Fibroblast of skin of right quadriceps (primary cell): Measurements from ENCODE around the gene SHH.

ENCODE experiments used
- DNase-seq: peaks from one replicate; pipeline ENCODE4 v3.0.0-alpha.2; 2013

The SHH gene

GRCh38 chr7:155790666-155791065 lies 21.6 kb downstream of the SHH start:
- no peak for DNase-seq

- no peak for DNase-seq
Observed at GRCh38 chr7:155789001-155789725, 23.1 kb downstream of the SHH start.

- no peak for DNase-seq
Observed at GRCh38 chr7:155788616-155789000, 23.7 kb downstream of the SHH start.

GRCh38 chr7:155787171-155787851 lies 25.0 kb downstream of the SHH start:
- no peak for DNase-seq

GRCh38 chr7:155786491-155786890 lies 25.8 kb downstream of the SHH start:
- DNase-seq = no peak

GRCh38 chr7:155785536-155785935 lies 26.7 kb downstream of the SHH start:
- DNase-seq = no peak

- no peak for DNase-seq
Observed at GRCh38 chr7:155782466-155782865, 29.8 kb downstream of the SHH start.

GRCh38 chr7:155781433-155781832 lies 30.8 kb downstream of the SHH start:
- DNase-seq = no peak

- no peak for DNase-seq
Observed at GRCh38 chr7:155780884-155781283, 31.4 kb downstream of the SHH start.

GRCh38 chr7:155778349-155778748 lies 33.9 kb downstream of the SHH start:
- no peak for DNase-seq

GRCh38 chr7:155776606-155777005 lies 35.7 kb downstream of the SHH start:
- no peak for DNase-seq

- no peak for DNase-seq
Observed at GRCh38 chr7:155775691-155776090, 36.6 kb downstream of the SHH start.

GRCh38 chr7:155774947-155775346 lies 37.3 kb downstream of the SHH start:
- DNase-seq = no peak

GRCh38 chr7:155773531-155773930 lies 38.7 kb downstream of the SHH start:
- DNase-seq = no peak

- no peak for DNase-seq
Observed at GRCh38 chr7:155770241-155770640, 42.0 kb downstream of the SHH start.

- DNase-seq = peak; percentile 75
Observed at GRCh38 chr7:155769701-155770100, 42.6 kb downstream of the SHH start.

GRCh38 chr7:155766966-155767916 lies 45.0 kb downstream of the SHH start:
- no peak for DNase-seq

- no peak for DNase-seq
Observed at GRCh38 chr7:155766386-155766785, 45.9 kb downstream of the SHH start.

GRCh38 chr7:155765458-155765857 lies 46.8 kb downstream of the SHH start:
- no peak for DNase-seq

GRCh38 chr7:155764438-155764793 lies 47.8 kb downstream of the SHH start:
- no peak for DNase-seq

- peak; percentile 77 for DNase-seq
Observed at GRCh38 chr7:155763691-155764437, 48.4 kb downstream of the SHH start.

GRCh38 chr7:155763122-155763521 lies 49.1 kb downstream of the SHH start:
- DNase-seq = no peak

- no peak for DNase-seq
Observed at GRCh38 chr7:155762655-155763054, 49.6 kb downstream of the SHH start.
